Measurements from ENCODE around the gene CTAG1B.
A peak's percentile ranks its signal among the peaks of the same experiment; 100 is the strongest.

CTAG1B gene

DNA sequence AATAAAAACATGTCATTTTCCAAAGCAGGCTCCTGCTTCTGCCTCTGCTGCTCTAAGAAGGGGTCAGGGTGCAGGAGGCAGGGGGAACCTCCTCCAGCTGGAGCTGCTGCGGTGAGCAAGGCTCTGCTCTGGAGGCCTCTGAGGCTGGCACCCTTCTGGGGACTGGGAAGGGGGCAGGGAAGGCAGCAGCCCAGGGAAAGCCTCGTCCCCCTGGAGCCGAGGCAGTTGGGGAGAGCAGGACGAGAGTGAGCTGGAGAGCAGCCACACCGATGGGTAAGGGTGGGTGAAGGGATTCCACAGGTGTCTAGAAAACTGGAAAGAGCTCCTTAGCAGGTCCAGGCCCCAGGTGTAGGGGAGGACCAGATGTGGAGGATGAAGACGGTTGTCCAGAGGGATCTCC lies 36.3 kb upstream of the CTAG1B start:
- no peak for TF ChIP-seq ZFX (IDR thresholded peaks at IDR 0.05; ENCODE audit: borderline replicate concordance)
- TF ChIP-seq, protein P1, sequence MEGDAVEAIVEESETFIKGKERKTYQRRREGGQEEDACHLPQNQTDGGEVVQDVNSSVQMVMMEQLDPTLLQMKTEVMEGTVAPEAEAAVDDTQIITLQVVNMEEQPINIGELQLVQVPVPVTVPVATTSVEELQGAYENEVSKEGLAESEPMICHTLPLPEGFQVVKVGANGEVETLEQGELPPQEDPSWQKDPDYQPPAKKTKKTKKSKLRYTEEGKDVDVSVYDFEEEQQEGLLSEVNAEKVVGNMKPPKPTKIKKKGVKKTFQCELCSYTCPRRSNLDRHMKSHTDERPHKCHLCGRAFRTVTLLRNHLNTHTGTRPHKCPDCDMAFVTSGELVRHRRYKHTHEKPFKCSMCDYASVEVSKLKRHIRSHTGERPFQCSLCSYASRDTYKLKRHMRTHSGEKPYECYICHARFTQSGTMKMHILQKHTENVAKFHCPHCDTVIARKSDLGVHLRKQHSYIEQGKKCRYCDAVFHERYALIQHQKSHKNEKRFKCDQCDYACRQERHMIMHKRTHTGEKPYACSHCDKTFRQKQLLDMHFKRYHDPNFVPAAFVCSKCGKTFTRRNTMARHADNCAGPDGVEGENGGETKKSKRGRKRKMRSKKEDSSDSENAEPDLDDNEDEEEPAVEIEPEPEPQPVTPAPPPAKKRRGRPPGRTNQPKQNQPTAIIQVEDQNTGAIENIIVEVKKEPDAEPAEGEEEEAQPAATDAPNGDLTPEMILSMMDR (IDR thresholded peaks at IDR 0.05) = no peak
- no peak overlapping the region for H3K27ac ChIP-seq

GRCh38 chrX:154654925-154655324 lies 35.8 kb upstream of the CTAG1B start:
- no peak overlapping the region for H3K27ac ChIP-seq
- no peak for TF ChIP-seq ZFX (IDR thresholded peaks at IDR 0.05; ENCODE audit: borderline replicate concordance)
- TF ChIP-seq, protein P1 (IDR thresholded peaks at IDR 0.05) = no peak

- TF ChIP-seq, protein P1 (IDR thresholded peaks at IDR 0.05) = no peak
- no peak for TF ChIP-seq ZFX (IDR thresholded peaks at IDR 0.05; ENCODE audit: borderline replicate concordance)
- no peak overlapping the region for H3K27ac ChIP-seq
Measured at GRCh38 chrX:154654372-154654771, 35.3 kb upstream of the CTAG1B start.

- peak within 1 kb of the TSS; percentile 59 for H3K27ac ChIP-seq
Measured at GRCh38 chrX:154653413-154653812, 34.3 kb upstream of the CTAG1B start, which contains the start of gene CTAG2. TSS of gene CTAG2 (minus strand) at chrX:154653579. CDS start at chrX:154653515, 64 bp downstream.

DNA sequence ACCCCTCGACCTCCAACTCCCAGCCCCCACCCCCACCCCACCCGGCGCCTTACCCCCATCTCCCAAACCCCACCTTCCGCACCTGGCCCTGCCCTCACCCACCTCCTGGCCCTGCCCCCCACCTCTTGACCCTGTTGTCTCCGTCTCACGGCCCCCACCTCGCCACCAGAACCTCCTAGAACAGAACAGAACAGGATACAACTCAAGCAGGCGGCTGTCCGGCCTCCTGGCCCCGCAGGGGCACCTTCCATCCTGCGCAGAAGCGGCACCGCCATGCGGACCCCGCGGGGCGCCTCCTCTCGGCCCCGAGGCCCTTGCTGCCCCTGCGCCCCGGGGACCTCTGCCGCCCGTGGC lies 33.9 kb upstream of the CTAG1B start:
- peak overlapping the region; percentile 59 for H3K27ac ChIP-seq
- TF ChIP-seq ZFX (IDR thresholded peaks at IDR 0.05; ENCODE audit: borderline replicate concordance) = no peak
- TF ChIP-seq, protein P1 (IDR thresholded peaks at IDR 0.05) = no peak

- TF ChIP-seq, protein P1 (IDR thresholded peaks at IDR 0.05) = no peak
- no peak for TF ChIP-seq ZFX (IDR thresholded peaks at IDR 0.05; ENCODE audit: borderline replicate concordance)
- peak overlapping the region; percentile 59 for H3K27ac ChIP-seq
Measured at GRCh38 chrX:154652311-154653047, 33.4 kb upstream of the CTAG1B start.

DNA sequence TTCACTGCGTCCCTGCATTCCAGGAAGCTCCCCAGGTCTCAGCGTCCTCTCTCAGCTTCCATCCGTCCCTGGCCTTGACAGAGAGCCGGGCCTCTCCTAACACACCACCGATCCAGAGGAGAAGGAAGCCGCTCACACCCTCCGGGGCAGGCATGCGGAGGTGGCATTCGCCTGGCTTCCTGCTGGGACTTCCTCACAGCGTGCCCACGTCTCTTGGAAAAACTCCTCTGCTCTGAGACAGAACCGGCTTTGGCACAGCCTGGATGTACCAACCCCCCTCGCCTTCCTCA lies 31.1 kb upstream of the CTAG1B start:
- no peak overlapping the region for H3K27ac ChIP-seq
- TF ChIP-seq, protein P1 (IDR thresholded peaks at IDR 0.05) = no peak
- no peak for TF ChIP-seq ZFX (IDR thresholded peaks at IDR 0.05; ENCODE audit: borderline replicate concordance)

All from 22Rv1 (cell line).